AG04450 (cell line): ENCODE data around the gene ZBTB40. TPM values are rescaled to one million over a fixed set of nuclear protein-coding genes. Genes with fewer than 3 reads are reported as not detected.

Experiments
- CTCF ChIA-PET: fragments of 300-600, 350-600 bp; formaldehyde crosslinking; extraction: SDS; loops from one replicate; lab custom pipeline; 2022; ENCODE audit warnings: antibody characterized with exemption, inconsistent platforms; lab: Charles Lee
- POLR2A ChIA-PET: fragments of 350-600 bp; formaldehyde crosslinking; extraction: SDS; loops from one replicate; lab custom pipeline; 2021; ENCODE audit warnings: antibody characterized with exemption, inconsistent platforms; lab: Yijun Ruan, JAX
- DNase-seq: peaks from one replicate; pipeline ENCODE4 v3.0.0-alpha.2; 2011; ENCODE audit warnings: low read depth, low spot score
- H3K27ac ChIP-seq: one replicate; pipeline ENCODE4 v1.5.1; 2012; ENCODE audit warnings: low read depth, low read length, control low read depth
- H3K27me3 ChIP-seq: one replicate; pipeline ENCODE4 v1.6.0; 2012; ENCODE audit warnings: low read length; ENCODE audit not compliant: control insufficient read depth, insufficient read depth
- H3K4me3 ChIP-seq: 2 replicates; pipeline ENCODE4 v1.5.1; 2011; ENCODE audit warnings: mild to moderate bottlenecking, low read depth, low read length, control low read depth
- H3K9me3 ChIP-seq: 2 replicates; pipeline ENCODE4 v1.5.1; 2012; ENCODE audit warnings: low read length; ENCODE audit not compliant: control insufficient read depth, insufficient read depth
- polyA plus RNA-seq: library from polyadenylated mRNA; depleted of rRNA; stranded (reverse); fragments of >200 nt; gene quantifications from 2 replicates; pipeline ENCODE4 v1.2.3, GENCODE V29; 2011
- TF ChIP-seq, protein P1 (sequence below): IDR thresholded peaks from 2 replicates; pipeline ENCODE4 v1.5.1; 2011; ENCODE audit warnings: low read depth, low read length, control low read depth, inconsistent platforms

The ZBTB40 gene
- polyA plus RNA-seq, 1 experiment, result 5.9 TPM

DNA sequence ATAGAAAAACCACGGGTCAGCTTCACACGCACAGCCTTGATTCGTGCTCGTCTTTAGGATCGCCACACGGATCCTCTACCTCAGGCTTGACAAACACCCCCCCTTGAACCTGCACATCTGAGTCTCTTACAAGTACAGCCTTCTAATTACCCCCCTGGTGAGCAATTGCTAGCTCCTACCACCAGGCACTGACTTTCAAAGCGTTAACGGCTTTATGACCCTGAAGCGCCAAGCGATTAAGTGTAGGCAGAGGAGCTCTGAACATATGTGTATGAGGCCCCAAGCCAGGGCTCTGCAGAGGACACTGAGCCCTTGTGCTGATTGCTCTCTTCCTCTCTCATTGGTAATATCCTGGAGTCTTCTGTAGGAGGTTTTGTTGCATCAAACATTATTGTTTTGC, 55.9 kb downstream of the ZBTB40 start:
- TF ChIP-seq, protein P1, sequence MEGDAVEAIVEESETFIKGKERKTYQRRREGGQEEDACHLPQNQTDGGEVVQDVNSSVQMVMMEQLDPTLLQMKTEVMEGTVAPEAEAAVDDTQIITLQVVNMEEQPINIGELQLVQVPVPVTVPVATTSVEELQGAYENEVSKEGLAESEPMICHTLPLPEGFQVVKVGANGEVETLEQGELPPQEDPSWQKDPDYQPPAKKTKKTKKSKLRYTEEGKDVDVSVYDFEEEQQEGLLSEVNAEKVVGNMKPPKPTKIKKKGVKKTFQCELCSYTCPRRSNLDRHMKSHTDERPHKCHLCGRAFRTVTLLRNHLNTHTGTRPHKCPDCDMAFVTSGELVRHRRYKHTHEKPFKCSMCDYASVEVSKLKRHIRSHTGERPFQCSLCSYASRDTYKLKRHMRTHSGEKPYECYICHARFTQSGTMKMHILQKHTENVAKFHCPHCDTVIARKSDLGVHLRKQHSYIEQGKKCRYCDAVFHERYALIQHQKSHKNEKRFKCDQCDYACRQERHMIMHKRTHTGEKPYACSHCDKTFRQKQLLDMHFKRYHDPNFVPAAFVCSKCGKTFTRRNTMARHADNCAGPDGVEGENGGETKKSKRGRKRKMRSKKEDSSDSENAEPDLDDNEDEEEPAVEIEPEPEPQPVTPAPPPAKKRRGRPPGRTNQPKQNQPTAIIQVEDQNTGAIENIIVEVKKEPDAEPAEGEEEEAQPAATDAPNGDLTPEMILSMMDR, result no peak
- ChIA-PET POLR2A (no interaction called here), CTCF (no interaction called here)

DNA sequence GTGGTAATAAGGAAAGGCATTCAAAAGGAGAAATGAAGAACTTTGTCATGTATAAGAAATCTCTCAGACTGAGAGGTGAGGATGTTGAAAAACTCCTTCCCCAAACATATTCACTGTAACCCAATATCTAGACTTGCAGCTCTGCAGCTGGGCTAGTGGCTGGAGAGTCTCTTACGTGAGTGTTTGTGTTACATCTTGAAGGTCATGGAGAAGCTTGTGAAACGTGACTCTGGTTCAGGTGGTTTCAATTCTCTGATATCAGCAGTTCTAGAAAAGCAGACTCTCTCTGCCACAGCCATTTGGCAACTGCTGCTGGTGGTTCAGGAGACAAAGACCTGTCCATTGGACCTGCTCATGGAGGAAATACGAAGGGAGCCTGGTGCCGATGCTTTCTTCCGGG, 56.7 kb downstream of the ZBTB40 start:
- TF ChIP-seq, protein P1, result no peak
- no peaks in the 10 kb centered on the region for H3K27me3 ChIP-seq
- POLR2A ChIA-PET, result no interaction called here
- no peak overlapping the region for H3K27ac ChIP-seq
- DNase-seq, result peak; percentile 16
- no peak overlapping the region for H3K4me3 ChIP-seq
- no peaks in the 10 kb centered on the region for H3K9me3 ChIP-seq
- CTCF ChIA-PET, result no interaction called here

More for the DNA sequence above, 55.9 kb downstream of the ZBTB40 start:
- no peaks in the 10 kb centered on the region for H3K27me3 ChIP-seq
- H3K27ac ChIP-seq, result no peak overlapping the region
- H3K4me3 ChIP-seq, result no peak overlapping the region
- H3K9me3 ChIP-seq, result no peaks in the 10 kb centered on the region
- DNase-seq, result no peak

DNA sequence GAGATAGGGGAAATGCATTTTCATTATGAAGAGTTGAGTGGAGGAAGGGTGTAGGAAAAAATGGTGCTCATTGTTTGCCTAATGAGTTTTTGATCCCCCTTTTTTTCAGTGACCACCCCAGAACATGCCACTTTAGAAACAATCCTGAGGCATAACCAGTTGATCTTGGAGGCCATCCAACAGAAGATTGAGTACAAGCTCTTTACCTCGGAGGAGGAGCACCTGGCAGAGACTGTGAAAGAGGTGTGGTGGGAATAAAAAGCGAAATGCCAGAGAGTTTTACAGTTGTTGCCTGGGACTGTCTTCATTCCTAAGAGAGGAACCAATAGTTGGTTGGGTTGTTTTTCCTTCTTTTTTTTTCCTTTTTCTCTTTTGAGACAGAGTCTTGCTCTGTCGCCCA, 57.3 kb downstream of the ZBTB40 start:
- no peak for DNase-seq
- CTCF ChIA-PET, result no interaction called here
- H3K9me3 ChIP-seq, result no peaks in the 10 kb centered on the region
- no peak overlapping the region for H3K4me3 ChIP-seq
- POLR2A ChIA-PET, result no interaction called here
- no peak overlapping the region for H3K27ac ChIP-seq
- TF ChIP-seq, protein P1, result no peak
- no peaks in the 10 kb centered on the region for H3K27me3 ChIP-seq

DNA sequence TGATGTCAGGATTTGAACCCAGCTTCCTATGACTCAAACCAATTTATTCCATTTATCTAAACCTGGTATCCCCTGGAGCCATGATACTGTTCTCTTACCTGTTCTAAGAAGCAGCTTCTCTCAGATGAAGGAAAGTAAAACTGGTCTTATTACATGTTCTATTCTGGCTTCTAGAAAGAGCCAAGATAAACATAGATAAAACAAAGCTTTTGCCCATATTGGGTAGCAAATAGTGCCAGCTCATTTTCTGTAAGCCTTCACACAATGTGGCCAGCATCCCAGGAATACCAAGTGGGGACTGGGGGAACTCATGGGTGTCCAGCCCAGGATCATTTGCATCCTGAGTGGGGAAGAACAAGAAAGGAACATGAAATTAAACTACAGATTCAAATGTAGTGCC, 58.2 kb downstream of the ZBTB40 start:
- Histone ChIP-seq H3K27me3 (no peaks in the 10 kb centered on the region), H3K4me3 (no peak overlapping the region), H3K9me3 (no peaks in the 10 kb centered on the region), H3K27ac (no peak overlapping the region)
- no peak for DNase-seq
- TF ChIP-seq, protein P1, result no peak
- CTCF ChIA-PET, result interaction anchor here (1.6 kb wide), 1 partner anchor 94 kb away, joined by 4 read pairs; no protein-coding TSS in a partner anchor
- POLR2A ChIA-PET, result no interaction called here

DNA sequence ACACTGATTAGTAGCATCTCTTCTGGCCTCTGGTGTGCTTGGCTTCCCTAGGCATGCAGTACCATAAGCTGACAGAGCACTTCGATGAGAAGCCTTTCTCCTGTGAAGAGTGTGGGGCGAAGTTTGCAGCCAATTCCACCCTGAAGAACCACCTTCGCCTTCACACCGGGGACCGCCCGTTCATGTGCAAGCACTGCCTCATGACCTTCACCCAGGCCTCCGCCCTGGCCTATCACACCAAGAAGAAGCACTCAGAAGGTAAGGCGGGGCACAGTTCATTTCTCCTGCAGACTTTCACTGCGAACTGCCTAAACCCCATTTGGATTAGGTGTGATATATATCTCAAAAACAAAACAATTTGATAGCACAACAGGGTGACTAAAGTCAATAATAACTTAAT, 61.2 kb downstream of the ZBTB40 start:
- H3K27me3 ChIP-seq, result no peaks in the 10 kb centered on the region
- no peak overlapping the region for H3K27ac ChIP-seq
- H3K9me3 ChIP-seq, result no peaks in the 10 kb centered on the region
- TF ChIP-seq, protein P1, result no peak
- ChIA-PET POLR2A (no interaction called here), CTCF (no interaction called here)
- H3K4me3 ChIP-seq, result no peak overlapping the region
- no peak for DNase-seq
